Natural killer cell treated with Interleukin-12 subunit alpha and Interleukin-12 subunit beta and Interleukin-15 and Interleukin-18, amount 100 ng/mL, for 72 hours (primary cell): Measurements from ENCODE around the gene KRTAP19-8. TPM values are rescaled to one million over a fixed set of nuclear protein-coding genes. Genes with fewer than 3 reads are reported as not detected.

ENCODE experiments used
- ATAC-seq, 2 donors: fragments of 150-1000 bp; cut with Tn5 transposase in 1 of 2; sonication (Bioruptor Pico), chemical (Tn5 transposase) in 1 of 2; 2 replicates each; pipeline ENCODE4 v1.10.0; 2021
- DNase-seq: peaks from one replicate; pipeline ENCODE4 v3.0.0; 2022; ENCODE audit warnings: low spot score
- H3K27ac Mint-ChIP-seq, 2 donors: 1 replicate in 1 of 2; 2 replicates in 1 of 2; pipeline ENCODE4 v1.8.0; 2022; ENCODE audit warnings: mixed read lengths in 2 of 2, mild to moderate bottlenecking in 1 of 2, moderate library complexity in 1 of 2
- H3K27me3 Mint-ChIP-seq, 2 donors: 1 replicate in 1 of 2; 2 replicates in 1 of 2; pipeline ENCODE4 v1.8.0; 2022; ENCODE audit warnings: mixed read lengths in 2 of 2
- H3K36me3 Mint-ChIP-seq: one replicate; pipeline ENCODE4 v1.8.0; 2022; ENCODE audit warnings: mixed read lengths
- H3K4me1 Mint-ChIP-seq, 2 donors: 1 replicate in 1 of 2; 2 replicates in 1 of 2; pipeline ENCODE4 v1.8.0; 2022; ENCODE audit warnings: low read depth in 2 of 2, mixed read lengths in 2 of 2, mild to moderate bottlenecking in 1 of 2
- H3K4me3 Mint-ChIP-seq: one replicate; pipeline ENCODE4 v1.8.0; 2022; ENCODE audit warnings: mixed read lengths
- H3K9me3 Mint-ChIP-seq: 2 replicates; pipeline ENCODE4 v1.8.0; 2022; ENCODE audit warnings: mixed read lengths
- total RNA-seq, 2 donors: library from RNA; stranded (reverse); gene quantifications; one replicate each; pipeline ENCODE4 v1.2.3, GENCODE V29; 2022

KRTAP19-8 gene, protein sequence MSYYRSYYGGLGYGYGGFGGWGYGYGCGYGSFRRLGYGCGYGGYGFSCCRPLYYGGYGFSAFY
- not detected for total RNA-seq

DNA sequence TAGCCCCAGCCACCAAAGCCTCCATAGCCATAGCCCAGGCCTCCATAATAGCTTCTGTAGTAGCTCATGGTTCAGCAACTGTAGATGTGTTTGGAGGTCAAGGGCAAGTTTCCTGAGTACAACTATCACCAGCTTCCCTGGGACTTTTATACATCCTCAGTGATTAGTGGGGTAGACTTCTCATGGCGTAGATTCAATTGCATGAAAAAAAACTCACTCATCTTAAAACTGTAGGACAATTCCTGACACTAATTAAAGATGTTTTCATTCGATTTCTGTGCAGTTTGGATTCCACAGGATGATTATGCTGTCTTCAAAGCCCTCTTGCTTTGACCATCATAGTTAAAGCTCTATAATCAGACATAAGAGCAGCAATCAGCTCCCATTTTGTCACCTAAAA lies at the start of gene KRTAP19-8:
Gene KRTAP19-8 (minus strand): TSS at position 101 of the 400 bp plus-strand sequence. CDS start 33 bp downstream, at position 68.
- H3K27me3 Mint-ChIP-seq = peaks cover 17 to 27% of the 10 kb centered on the region in 2 donors
- no peaks in the 10 kb centered on the region for H3K36me3 Mint-ChIP-seq
- DNase-seq = no peak
- no peak within 1 kb of the TSS for H3K4me3 Mint-ChIP-seq
- H3K4me1 Mint-ChIP-seq = no peaks in the 10 kb centered on the region
- no peak for ATAC-seq
- peaks cover 3% of the 10 kb centered on the region for H3K9me3 Mint-ChIP-seq
- no peak within 1 kb of the TSS for H3K27ac Mint-ChIP-seq

DNA sequence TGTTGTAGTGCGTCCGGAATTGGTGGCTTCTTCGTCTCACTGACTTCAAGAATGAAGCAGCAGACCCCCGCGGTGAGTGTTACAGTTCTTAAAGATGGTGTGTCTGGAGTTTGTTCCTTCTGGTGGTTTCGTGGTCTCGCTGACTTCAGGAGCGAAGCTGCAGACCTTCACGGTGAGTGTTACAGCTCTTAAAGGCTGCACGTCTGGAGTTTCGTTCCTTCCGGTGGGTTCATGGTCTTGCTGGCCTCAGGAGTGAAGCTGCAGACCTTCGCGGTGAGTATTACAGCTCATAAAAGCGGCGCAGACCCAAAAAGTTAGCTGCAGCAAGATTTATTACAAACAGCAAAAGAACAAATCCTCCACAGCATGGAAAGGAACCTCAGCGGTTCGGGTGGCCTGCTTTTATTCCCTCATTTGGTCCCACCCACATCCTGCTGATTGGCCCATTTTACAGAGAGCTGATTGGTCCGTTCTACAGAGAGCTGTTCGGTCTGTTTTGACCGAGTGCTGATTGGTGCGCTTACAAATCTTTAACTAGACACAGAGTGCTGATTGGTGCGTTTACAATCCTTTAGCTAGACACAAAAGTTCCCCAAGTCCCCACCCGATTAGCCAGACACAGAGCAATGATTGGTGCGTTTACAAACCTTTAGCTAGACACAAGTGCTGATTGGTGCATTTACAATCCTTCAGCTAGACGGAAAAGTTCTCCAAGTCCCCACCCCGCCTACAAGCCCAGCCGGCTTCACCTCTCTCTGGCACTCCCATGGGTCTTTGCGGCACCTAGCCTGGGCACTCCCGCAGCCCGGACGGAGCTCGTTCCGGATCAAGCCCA lies 49.6 kb upstream of the KRTAP19-8 start:
- Mint-ChIP-seq H3K4me3 (no peak overlapping the region), H3K27me3 (peaks cover 17 to 18% of the 10 kb centered on the region in 2 donors), H3K4me1 (peaks cover 8 to 10% of the 10 kb centered on the region in 2 donors), H3K9me3 (no peaks in the 10 kb centered on the region), H3K27ac (no peak overlapping the region), H3K36me3 (no peaks in the 10 kb centered on the region)
- DNase-seq = no peak
- no peak for ATAC-seq

DNA sequence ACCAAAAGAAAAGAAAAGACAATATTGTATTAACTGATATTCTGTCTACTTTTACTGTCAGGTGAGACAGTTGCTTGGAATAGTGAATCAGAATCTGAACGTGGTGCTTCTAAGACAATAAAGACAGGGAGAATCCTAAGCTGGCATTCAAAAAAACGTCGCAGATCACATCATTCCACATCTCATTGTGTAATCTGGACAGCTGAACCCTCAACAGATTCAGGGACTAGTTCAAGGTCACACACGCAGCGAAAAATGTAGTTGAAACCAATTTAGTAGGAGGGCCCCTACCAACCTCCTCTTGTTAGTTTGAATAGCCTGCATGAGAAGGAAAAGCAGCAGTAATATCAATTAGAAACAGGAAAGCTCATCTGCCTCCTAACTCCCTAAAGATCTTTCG lies 46.4 kb upstream of the KRTAP19-8 start:
- ATAC-seq = no peak
- H3K27ac Mint-ChIP-seq = no peak overlapping the region
- peaks cover 6 to 8% of the 10 kb centered on the region in 2 donors for H3K27me3 Mint-ChIP-seq
- no peak overlapping the region for H3K4me3 Mint-ChIP-seq
- no peaks in the 10 kb centered on the region for H3K9me3 Mint-ChIP-seq
- peaks cover 8 to 10% of the 10 kb centered on the region in 2 donors for H3K4me1 Mint-ChIP-seq
- H3K36me3 Mint-ChIP-seq = no peaks in the 10 kb centered on the region
- DNase-seq = no peak

DNA sequence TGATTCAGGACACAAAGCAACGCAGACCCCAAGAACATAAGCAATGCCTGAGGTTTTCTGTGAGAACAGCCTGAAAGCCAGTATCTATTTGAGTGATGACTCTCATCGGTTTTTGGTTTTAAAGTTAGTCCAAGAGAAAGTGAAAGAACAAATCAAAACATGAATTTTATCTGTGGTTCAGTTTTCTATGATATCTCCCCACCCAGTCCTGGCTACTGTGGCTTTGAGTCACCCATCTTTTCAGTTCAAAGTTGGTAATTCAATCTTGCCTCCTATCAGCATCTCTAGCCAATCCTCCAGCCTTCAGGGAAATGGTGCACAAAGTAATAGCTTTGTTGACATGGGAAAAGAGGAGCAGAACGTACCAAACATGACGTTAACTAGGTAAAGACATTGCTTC lies 40.5 kb upstream of the KRTAP19-8 start:
- DNase-seq (no peak), ATAC-seq (peak in 1 of 2 donors; percentile 55)
- Mint-ChIP-seq H3K4me1 (peaks cover 0 to 10% of the 10 kb centered on the region in 2 donors), H3K9me3 (no peaks in the 10 kb centered on the region), H3K36me3 (no peaks in the 10 kb centered on the region), H3K27me3 (peaks cover 9 to 13% of the 10 kb centered on the region in 2 donors), H3K27ac (no peak overlapping the region), H3K4me3 (no peak overlapping the region)

DNA sequence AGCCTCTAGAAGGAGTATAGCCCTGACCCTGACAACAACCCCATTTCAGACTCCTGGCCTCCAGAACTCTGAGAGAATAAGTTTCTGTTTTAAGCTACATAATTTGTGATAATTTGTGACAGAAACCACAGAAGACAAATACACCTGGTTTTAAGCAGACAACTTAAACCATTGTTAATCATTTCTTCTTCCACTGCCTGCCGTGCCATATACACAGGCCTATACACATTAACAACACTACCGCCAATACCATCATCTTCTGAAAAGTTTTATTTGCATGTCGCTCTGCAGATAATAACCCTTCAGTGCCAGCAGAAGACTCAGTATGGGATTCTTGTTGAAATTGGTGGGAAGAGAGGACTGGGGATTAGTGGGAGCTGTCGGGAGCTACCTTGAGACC lies 39.9 kb upstream of the KRTAP19-8 start:
- ATAC-seq (no peak), DNase-seq (no peak)
- Mint-ChIP-seq H3K9me3 (no peaks in the 10 kb centered on the region), H3K27me3 (peaks cover 9 to 14% of the 10 kb centered on the region in 2 donors), H3K36me3 (no peaks in the 10 kb centered on the region), H3K27ac (no peak overlapping the region), H3K4me3 (no peak overlapping the region), H3K4me1 (peaks cover 0 to 10% of the 10 kb centered on the region in 2 donors)

DNA sequence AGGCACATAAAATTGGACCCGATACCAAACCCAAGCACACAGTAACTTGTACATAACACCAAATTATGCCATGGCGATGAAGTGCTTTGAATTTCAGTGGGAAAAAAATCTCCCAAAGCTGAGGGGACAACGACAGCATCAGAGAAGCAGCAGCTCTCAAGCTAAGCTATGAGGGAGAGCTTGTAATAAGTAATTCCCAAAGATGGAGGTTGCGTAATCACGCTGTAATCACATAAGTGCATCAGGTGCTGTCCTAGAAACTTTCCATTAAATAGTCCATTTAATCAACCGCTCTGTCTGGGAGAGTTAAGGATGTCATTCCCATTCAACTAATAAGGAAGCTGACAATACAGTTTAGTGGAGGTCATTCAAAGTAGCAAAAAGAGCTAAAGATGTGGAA lies 37.6 kb upstream of the KRTAP19-8 start:
- Mint-ChIP-seq H3K27ac (no peak overlapping the region), H3K27me3 (peaks cover 16 to 31% of the 10 kb centered on the region in 2 donors), H3K4me1 (peaks cover 0 to 10% of the 10 kb centered on the region in 2 donors), H3K36me3 (no peaks in the 10 kb centered on the region), H3K4me3 (no peak overlapping the region), H3K9me3 (no peaks in the 10 kb centered on the region)
- ATAC-seq (no peak), DNase-seq (no peak)

DNA sequence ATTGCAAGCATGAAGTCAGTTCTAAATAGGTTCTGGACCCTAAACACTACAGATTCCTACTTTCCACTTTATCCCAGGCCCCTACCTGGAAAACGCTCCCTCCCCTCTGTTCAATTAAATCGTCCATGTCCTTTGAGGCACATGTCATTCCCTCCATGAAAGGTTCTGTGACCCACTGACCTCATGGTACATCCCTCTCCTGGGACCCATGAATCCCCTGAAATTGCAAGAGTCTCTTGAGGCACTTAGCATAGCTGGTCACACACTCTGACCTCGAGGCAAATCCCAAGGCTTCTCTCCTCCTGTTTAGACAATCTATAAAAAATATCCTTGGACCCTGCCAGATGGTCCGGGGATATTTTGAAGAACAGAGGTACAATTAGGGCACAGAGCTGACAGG lies 34.3 kb upstream of the KRTAP19-8 start:
- Mint-ChIP-seq H3K27me3 (peaks cover 14 to 33% of the 10 kb centered on the region in 2 donors), H3K9me3 (no peaks in the 10 kb centered on the region), H3K4me1 (no peaks in the 10 kb centered on the region), H3K4me3 (no peak overlapping the region), H3K27ac (no peak overlapping the region), H3K36me3 (no peaks in the 10 kb centered on the region)
- ATAC-seq = no peak
- no peak for DNase-seq

DNA sequence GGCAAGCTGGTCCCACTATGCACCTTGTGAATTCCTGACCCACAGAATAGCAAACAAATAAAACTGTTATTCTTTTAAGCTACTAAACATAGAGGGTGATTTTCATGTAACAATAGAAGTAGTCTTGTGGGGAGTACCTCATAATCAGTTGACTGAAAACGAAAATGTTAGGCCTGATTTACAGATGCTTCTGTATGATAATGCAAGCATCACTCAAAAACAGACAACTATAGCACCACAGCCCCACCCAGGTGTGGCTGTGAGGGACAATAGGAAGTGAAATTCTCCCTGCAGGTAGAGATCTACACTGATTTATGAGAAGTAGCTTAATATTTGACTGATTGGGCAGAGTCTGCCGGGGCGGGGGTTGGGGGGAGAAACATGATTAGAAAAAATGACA lies 26.5 kb upstream of the KRTAP19-8 start:
- DNase-seq (no peak), ATAC-seq (no peak)
- no peak overlapping the region for H3K27ac Mint-ChIP-seq
- H3K4me1 Mint-ChIP-seq = no peaks in the 10 kb centered on the region
- no peaks in the 10 kb centered on the region for H3K36me3 Mint-ChIP-seq
- no peak overlapping the region for H3K4me3 Mint-ChIP-seq
- no peaks in the 10 kb centered on the region for H3K9me3 Mint-ChIP-seq
- peaks cover 8 to 18% of the 10 kb centered on the region in 2 donors for H3K27me3 Mint-ChIP-seq

DNA sequence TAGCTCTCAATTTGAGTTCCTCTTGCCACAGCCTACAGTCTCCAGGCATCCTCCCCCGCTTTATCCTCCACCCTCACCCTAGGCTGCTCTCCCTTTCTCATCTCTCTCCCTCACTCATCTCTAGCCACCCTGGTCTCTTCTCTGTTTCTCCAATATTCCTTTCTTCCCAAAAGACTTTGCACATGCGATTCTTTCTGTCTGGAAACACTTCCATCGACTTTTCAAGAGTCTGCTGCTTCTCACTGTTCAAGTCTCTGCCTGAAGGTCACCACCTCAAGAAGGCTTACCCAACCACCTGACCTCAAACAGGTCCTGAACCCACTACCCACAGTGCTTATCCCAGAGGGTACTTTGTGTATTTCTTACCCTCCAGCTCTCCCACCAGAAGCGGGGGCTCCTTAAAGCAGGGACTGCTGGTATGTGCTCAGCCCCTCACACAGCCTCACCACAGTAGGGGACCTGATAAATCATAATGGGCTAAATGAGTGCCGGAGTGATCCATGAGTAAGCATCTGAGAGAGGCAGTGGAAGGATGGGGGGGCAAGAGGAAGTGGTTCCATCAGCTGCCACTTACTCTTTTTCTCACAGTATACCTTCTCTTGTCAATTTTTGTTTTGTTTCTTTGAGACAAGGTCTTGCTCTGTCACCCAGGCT lies 14.3 kb upstream of the KRTAP19-8 start:
- Mint-ChIP-seq H3K9me3 (peaks cover 3% of the 10 kb centered on the region), H3K36me3 (no peaks in the 10 kb centered on the region), H3K4me3 (no peak overlapping the region), H3K4me1 (no peaks in the 10 kb centered on the region), H3K27ac (no peak overlapping the region), H3K27me3 (peaks cover 3 to 6% of the 10 kb centered on the region in 2 donors)
- DNase-seq = no peak
- peak in 1 of 2 donors; percentile 9 for ATAC-seq

DNA sequence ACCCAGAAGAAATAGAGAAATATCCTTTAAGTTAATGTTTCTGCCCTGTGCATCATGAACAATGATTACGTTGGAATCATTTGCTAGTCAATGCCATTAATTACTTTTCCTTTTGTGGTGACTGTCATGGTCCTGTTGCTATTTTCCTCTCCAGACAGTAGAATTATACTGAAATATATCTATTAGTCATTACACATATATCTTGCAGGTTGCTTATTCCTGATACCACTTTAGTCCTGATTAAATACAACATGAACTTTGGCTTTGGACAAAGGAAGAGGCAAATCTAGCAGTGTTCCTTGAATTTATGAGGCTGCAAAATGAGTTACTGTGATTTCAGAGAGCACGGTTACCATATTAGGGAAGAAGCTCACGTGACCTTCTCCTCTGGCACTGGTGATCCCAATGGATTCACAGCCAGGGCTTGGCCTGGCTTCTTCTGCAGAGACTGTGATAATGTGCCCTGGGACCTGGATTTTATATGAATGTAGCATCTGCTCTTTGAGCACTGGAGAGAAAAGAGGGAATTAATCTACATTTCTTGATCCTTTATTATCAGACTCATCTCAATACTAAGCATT lies 12.4 kb upstream of the KRTAP19-8 start:
- no peak for ATAC-seq
- DNase-seq = no peak
- peaks cover 0 to 6% of the 10 kb centered on the region in 2 donors for H3K27me3 Mint-ChIP-seq
- H3K4me1 Mint-ChIP-seq = no peaks in the 10 kb centered on the region
- H3K27ac Mint-ChIP-seq = no peak overlapping the region
- H3K9me3 Mint-ChIP-seq = no peaks in the 10 kb centered on the region
- no peak overlapping the region for H3K4me3 Mint-ChIP-seq
- H3K36me3 Mint-ChIP-seq = no peaks in the 10 kb centered on the region

DNA sequence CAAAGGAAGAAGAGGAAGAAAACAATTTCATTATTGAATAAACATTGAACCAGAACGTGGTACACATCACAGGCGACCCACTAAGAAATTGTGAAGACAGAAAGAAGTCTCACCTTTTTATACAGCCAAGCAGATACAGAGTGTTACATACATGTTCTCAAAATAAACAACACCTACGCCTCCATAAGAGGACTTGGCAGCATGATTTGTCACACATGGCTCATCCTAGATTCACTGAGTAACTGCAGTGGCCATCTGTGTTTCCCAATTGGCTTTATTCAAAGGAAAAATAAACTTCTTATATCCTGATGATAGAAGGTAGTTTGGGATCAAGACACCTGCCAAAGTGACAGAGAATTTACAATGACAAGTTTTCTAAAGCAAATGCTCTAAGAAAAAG lies 7.6 kb upstream of the KRTAP19-8 start:
- Mint-ChIP-seq H3K4me3 (no peak overlapping the region), H3K27ac (no peak overlapping the region), H3K4me1 (no peaks in the 10 kb centered on the region), H3K27me3 (peaks cover 0 to 6% of the 10 kb centered on the region in 2 donors), H3K36me3 (no peaks in the 10 kb centered on the region), H3K9me3 (no peaks in the 10 kb centered on the region)
- ATAC-seq = no peak
- no peak for DNase-seq

DNA sequence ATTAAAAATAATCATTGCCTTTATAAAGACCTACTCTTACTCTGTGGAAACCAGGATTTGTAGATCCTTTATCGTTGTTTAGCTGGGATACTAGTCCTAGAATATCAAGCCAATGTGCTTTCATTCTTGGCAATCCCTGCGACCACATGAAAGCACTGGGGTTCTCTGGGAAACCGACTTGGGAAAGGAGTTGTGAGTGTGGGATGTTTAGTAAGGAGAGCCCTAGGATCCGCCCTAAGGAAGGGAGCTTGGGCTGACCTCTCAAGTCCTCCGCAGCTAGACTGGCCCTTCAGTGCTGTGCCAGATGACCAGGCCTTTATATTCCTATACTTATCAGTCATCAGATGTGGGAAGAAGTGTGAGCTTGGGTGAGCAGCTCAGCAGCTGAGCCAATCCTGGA lies 5.2 kb upstream of the KRTAP19-8 start:
- Mint-ChIP-seq H3K4me1 (no peaks in the 10 kb centered on the region), H3K27ac (no peak overlapping the region), H3K9me3 (no peaks in the 10 kb centered on the region), H3K4me3 (no peak overlapping the region), H3K27me3 (peaks cover 0 to 11% of the 10 kb centered on the region in 2 donors), H3K36me3 (no peaks in the 10 kb centered on the region)
- DNase-seq (no peak), ATAC-seq (peak in 1 of 2 donors; percentile 38)

DNA sequence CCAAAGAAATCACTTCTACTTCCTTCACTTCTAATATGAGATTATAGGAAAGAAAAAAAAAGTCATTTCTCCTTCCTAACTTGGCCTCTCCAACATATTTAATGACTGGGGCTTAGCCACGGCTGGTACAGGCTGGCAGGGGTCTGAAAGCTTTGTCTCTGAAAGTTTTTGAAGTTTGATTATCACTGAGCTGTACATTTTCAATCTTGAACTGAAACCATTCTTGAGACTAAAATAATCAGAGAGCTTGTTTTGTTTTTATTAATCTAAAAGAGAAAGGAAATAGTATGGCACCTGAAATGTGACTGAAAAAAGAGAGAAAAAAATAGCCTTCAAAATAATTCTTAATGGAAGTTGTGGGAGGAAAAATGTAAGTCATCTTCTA lies 3.8 kb upstream of the KRTAP19-8 start:
- ATAC-seq (no peak), DNase-seq (no peak)
- H3K4me3 Mint-ChIP-seq = no peak overlapping the region
- no peaks in the 10 kb centered on the region for H3K4me1 Mint-ChIP-seq
- peaks cover 9 to 11% of the 10 kb centered on the region in 2 donors for H3K27me3 Mint-ChIP-seq
- no peak overlapping the region for H3K27ac Mint-ChIP-seq
- H3K36me3 Mint-ChIP-seq = no peaks in the 10 kb centered on the region
- no peaks in the 10 kb centered on the region for H3K9me3 Mint-ChIP-seq
